Osteocyte (in vitro differentiated cells): ENCODE data around the gene PTP4A1. TPM values are rescaled to one million over a fixed set of nuclear protein-coding genes. Genes with fewer than 3 reads are reported as not detected.
A peak's percentile ranks its signal among the peaks of the same experiment; 100 is the strongest.

ENCODE experiments used
- DNase-seq: peaks from one replicate; pipeline ENCODE4 v3.0.0; 2021; ENCODE audit warnings: mixed read lengths; ENCODE audit not compliant: unreplicated experiment; ENCODE audit errors: extremely low spot score
- H3K27ac Mint-ChIP-seq: one replicate; pipeline ENCODE4 v1.8.0; 2021; ENCODE audit warnings: mild to moderate bottlenecking, mixed read lengths; ENCODE audit not compliant: unreplicated experiment
- H3K27me3 Mint-ChIP-seq: one replicate; pipeline ENCODE4 v1.8.0; 2021; ENCODE audit warnings: mixed read lengths; ENCODE audit not compliant: unreplicated experiment
- H3K36me3 Mint-ChIP-seq: one replicate; pipeline ENCODE4 v1.8.0; 2021; ENCODE audit warnings: mixed read lengths; ENCODE audit not compliant: unreplicated experiment
- H3K4me1 Mint-ChIP-seq: one replicate; pipeline ENCODE4 v1.8.0; 2021; ENCODE audit warnings: mixed read lengths; ENCODE audit not compliant: unreplicated experiment
- H3K4me3 Mint-ChIP-seq: one replicate; pipeline ENCODE4 v1.8.0; 2021; ENCODE audit warnings: mild to moderate bottlenecking, moderate library complexity, mixed read lengths; ENCODE audit not compliant: unreplicated experiment
- H3K9me3 Mint-ChIP-seq: one replicate; pipeline ENCODE4 v1.8.0; 2021; ENCODE audit warnings: mixed read lengths; ENCODE audit not compliant: unreplicated experiment
- CTCF ChIP-seq: fragments of 200-600 bp; sonication (generic); IDR thresholded peaks from 2 replicates; pipeline ENCODE4 v1.5.0; 2021; ENCODE audit warnings: antibody characterized with exemption, mild to moderate bottlenecking, moderate library complexity
- total RNA-seq: library from RNA; stranded (reverse); gene quantifications from 2 replicates; pipeline ENCODE4 v1.2.1, GENCODE V29; 2021

The PTP4A1 gene
- total RNA-seq, 1 donor from 2014 or later = 62.4 TPM

GRCh38 chr6:63589952-63590411 is 17.7 kb downstream of the PTP4A1 start:
- Mint-ChIP-seq H3K27me3 (peaks cover 6% of the 10 kb centered on the region), H3K27ac (no peak overlapping the region), H3K4me1 (no peaks in the 10 kb centered on the region), H3K4me3 (no peak overlapping the region), H3K9me3 (no peaks in the 10 kb centered on the region), H3K36me3 (no peaks in the 10 kb centered on the region)
- DNase-seq = no peak
- TF ChIP-seq CTCF = no peak

GRCh38 chr6:63592886-63593285 is 20.6 kb downstream of the PTP4A1 start:
- Mint-ChIP-seq H3K9me3 (no peaks in the 10 kb centered on the region), H3K27ac (no peak overlapping the region), H3K4me3 (no peak overlapping the region), H3K27me3 (peaks cover 6% of the 10 kb centered on the region), H3K36me3 (no peaks in the 10 kb centered on the region), H3K4me1 (peaks cover 3% of the 10 kb centered on the region)
- TF ChIP-seq CTCF = no peak
- no peak for DNase-seq

- Mint-ChIP-seq H3K4me1 (peaks cover 5% of the 10 kb centered on the region), H3K4me3 (peak overlapping the region; percentile 86), H3K36me3 (no peaks in the 10 kb centered on the region), H3K27me3 (peaks cover 3% of the 10 kb centered on the region), H3K27ac (no peak overlapping the region), H3K9me3 (no peaks in the 10 kb centered on the region)
- no peak for DNase-seq
- TF ChIP-seq CTCF = no peak
Observed at GRCh38 chr6:63597141-63598048, 25.1 kb downstream of the PTP4A1 start.

- no peak for DNase-seq
- peak overlapping the region; percentile 86 for H3K4me3 Mint-ChIP-seq
- no peaks in the 10 kb centered on the region for H3K9me3 Mint-ChIP-seq
- H3K4me1 Mint-ChIP-seq = peaks cover 5% of the 10 kb centered on the region
- H3K27me3 Mint-ChIP-seq = peaks cover 3% of the 10 kb centered on the region
- peak; percentile 92 for TF ChIP-seq CTCF
- no peak overlapping the region for H3K27ac Mint-ChIP-seq
- H3K36me3 Mint-ChIP-seq = no peaks in the 10 kb centered on the region
Observed at GRCh38 chr6:63598049-63599036, 26.1 kb downstream of the PTP4A1 start.
